Endothelial cell of umbilical vein (primary cell): ENCODE measurements around the gene VPS51. TPM values are rescaled to one million over a fixed set of nuclear protein-coding genes. Genes with fewer than 3 reads are reported as not detected.
"Not testable (repeated sequence)": the region's sequence is repeated elsewhere in the genome, so short reads cannot be mapped to it uniquely, and the experiment has no call there.

Experiments
- BruUV-seq: library from RNA; stranded (reverse); fragments of 400-500 nt; replicated peaks from 2 replicates; lab custom pipeline; 2021; lab: Mats Ljungman, UMichigan
- CTCF ChIA-PET: fragments of 300-600, 350-600 bp; sonication (Branson Sonifier 250); formaldehyde crosslinking; loops from one replicate; lab custom pipeline; 2021; ENCODE audit warnings: antibody characterized with exemption, inconsistent platforms; lab: Charles Lee
- POLR2A ChIA-PET: fragments of 300-600, 350-600 bp; sonication (Branson Sonifier 250); formaldehyde crosslinking; loops from one replicate; lab custom pipeline; 2021; ENCODE audit warnings: antibody characterized with exemption, inconsistent platforms; lab: Charles Lee
- DNase-seq: peaks from one replicate; pipeline ENCODE4 v3.0.0-alpha.2; 2011; ENCODE audit warnings: low read depth, low spot score
- FAIRE-seq: peaks from 2 replicates; lab custom pipeline; 2011; peaks lifted over from hg19 to GRCh38; lab: Jason Lieb, UNC
- H2AFZ ChIP-seq: 2 replicates; pipeline ENCODE4 v1.6.0; 2012; ENCODE audit warnings: low read depth, low read length, control low read depth, inconsistent platforms
- H3K27ac ChIP-seq: 2 replicates; pipeline ENCODE4 v1.5.1; 2011; ENCODE audit warnings: low read depth, mild to moderate bottlenecking, control low read depth, low read length, moderate library complexity; ENCODE audit not compliant: insufficient read depth
- H3K27me3 ChIP-seq, 2 experiments: 2 replicates each; pipeline versions ENCODE4 v1.6.0 to v1.6.1; 2011; ENCODE audit warnings: low read length in 2 of 2, mixed read lengths in 1 of 2; ENCODE audit not compliant: control insufficient read depth in 2 of 2, insufficient read depth in 2 of 2
- H3K36me3 ChIP-seq, 2 experiments: 2 replicates in 1 of 2; 3 replicates in 1 of 2; pipeline ENCODE4 v1.5.1; 2011; ENCODE audit warnings: low read length in 2 of 2, mild to moderate bottlenecking in 1 of 2, moderate library complexity in 1 of 2; ENCODE audit not compliant: control insufficient read depth in 2 of 2, insufficient read depth in 2 of 2; ENCODE audit errors: extremely low read depth in 1 of 2
- H3K4me1 ChIP-seq: 3 replicates; pipeline ENCODE4 v1.5.1; 2011; ENCODE audit warnings: mild to moderate bottlenecking, low read length; ENCODE audit not compliant: control insufficient read depth, insufficient read depth; ENCODE audit errors: extremely low read depth
- H3K4me2 ChIP-seq: 2 replicates; pipeline ENCODE4 v1.6.1; 2011; ENCODE audit warnings: low read length, control low read depth, mixed read lengths; ENCODE audit not compliant: insufficient read depth
- H3K4me3 ChIP-seq, 3 experiments: fragments of 200-600 bp in 1 of 3; sonication (generic), shearing (Covaris generic) in 1 of 3; replicated peaks in 1 of 3; 2 replicates each; pipeline ENCODE4 v1.5.1; 2011 to 2016; ENCODE audit warnings: control low read depth in 3 of 3, low read length in 3 of 3, mild to moderate bottlenecking in 2 of 3, inconsistent platforms in 1 of 3, low read depth in 1 of 3, moderate library complexity in 1 of 3; ENCODE audit not compliant: insufficient read depth in 1 of 3
- H3K79me2 ChIP-seq: 2 replicates; pipeline ENCODE4 v1.6.0; 2012; ENCODE audit warnings: low read length, inconsistent platforms; ENCODE audit not compliant: control insufficient read depth, insufficient read depth
- H3K9ac ChIP-seq: replicated peaks from 2 replicates; pipeline ENCODE3; 2011; ENCODE audit warnings: low read length, control low read depth; ENCODE audit not compliant: insufficient read depth; ENCODE audit errors: extremely low read depth
- H3K9me1 ChIP-seq: replicated peaks from 3 replicates; pipeline ENCODE4 v1.6.0; 2011; ENCODE audit warnings: mild to moderate bottlenecking, low read length; ENCODE audit not compliant: control insufficient read depth, insufficient read depth; ENCODE audit errors: extremely low read depth
- H3K9me3 ChIP-seq: replicated peaks from 2 replicates; pipeline ENCODE4 v1.5.1; 2012; ENCODE audit warnings: low read length, inconsistent platforms; ENCODE audit not compliant: control insufficient read depth, insufficient read depth
- H4K20me1 ChIP-seq: replicated peaks from 2 replicates; pipeline ENCODE3; 2011; ENCODE audit warnings: mild to moderate bottlenecking, low read length; ENCODE audit not compliant: control insufficient read depth, insufficient read depth; ENCODE audit errors: extremely low read depth
- EZH2 ChIP-seq: IDR thresholded peaks from 2 replicates; pipeline ENCODE4 v1.6.1; 2012; ENCODE audit warnings: borderline replicate concordance, low read depth, mild to moderate bottlenecking, moderate library complexity, low read length, inconsistent platforms; ENCODE audit not compliant: severe bottlenecking
- JUN ChIP-seq: IDR thresholded peaks from 2 replicates; pipeline ENCODE4 v1.6.1; 2011; ENCODE audit warnings: borderline replicate concordance, low read depth; ENCODE audit not compliant: insufficient read length, insufficient read depth
- MAX ChIP-seq: IDR thresholded peaks from 2 replicates; pipeline ENCODE4 v1.6.1; 2011; ENCODE audit not compliant: insufficient read depth, insufficient read length
- MYC ChIP-seq: IDR thresholded peaks from one replicate; pipeline ENCODE4 v1.6.1; 2011; ENCODE audit warnings: mild to moderate bottlenecking, low read depth, low read length
- POLR2A ChIP-seq: IDR thresholded peaks from 2 replicates; pipeline ENCODE4 v1.6.1; 2012; ENCODE audit warnings: low read depth, mild to moderate bottlenecking, control low read depth, low read length
- POLR2AphosphoS5 ChIP-seq: IDR thresholded peaks from 2 replicates; pipeline ENCODE4 v1.6.1; 2012; ENCODE audit warnings: low read depth, mild to moderate bottlenecking, control low read depth, low read length, moderate library complexity; ENCODE audit not compliant: insufficient read depth
- dilution Hi-C: fragments of 300-500 bp; cut with MboI; formaldehyde crosslinking; loops from one replicate; pipeline ENCODE4 v1.15.0; 2019; ENCODE audit warnings: low sequenced_read_pairs; ENCODE audit not compliant: extremely low pct_ligation_motif_present
- intact Hi-C: fragments of 100-400 bp; cut with micrococcal nuclease; formaldehyde crosslinking; loops from one replicate; pipeline ENCODE4 v1.10.0; 2022
- polyA plus RNA-seq, 4 experiments: library from polyadenylated mRNA; depleted of rRNA in 3 of 4; stranded (reverse) in 3 of 4; unstranded in 1 of 4; fragments of >200 nt; gene quantifications; 2 replicates each; pipeline versions ENCODE4 v1.2.1 to v1.2.3, GENCODE V29; 2011 to 2012; ENCODE audit warnings: missing spikeins in 1 of 4
- total RNA-seq: library from RNA; stranded (reverse); gene quantifications from 2 replicates; pipeline ENCODE4 v1.2.3, GENCODE V29; 2021
- TF ChIP-seq, protein P1 (sequence below), 2 donors: IDR thresholded peaks; 1 replicate in 1 of 2; 2 replicates in 1 of 2; pipeline ENCODE4 v1.5.1; 2011; ENCODE audit warnings: low read length in 2 of 2, mild to moderate bottlenecking in 2 of 2, moderate library complexity in 2 of 2, control low read depth in 1 of 2, inconsistent platforms in 1 of 2, low read depth in 1 of 2; ENCODE audit not compliant: insufficient read depth in 1 of 2; ENCODE audit errors: extremely low read depth in 1 of 2

VPS51 gene
- total and polyA plus RNA-seq, 2 donors (not counting 3 experiments of a cell fraction or from before 2014, with no cell fraction given): 108 to 146 TPM

DNA sequence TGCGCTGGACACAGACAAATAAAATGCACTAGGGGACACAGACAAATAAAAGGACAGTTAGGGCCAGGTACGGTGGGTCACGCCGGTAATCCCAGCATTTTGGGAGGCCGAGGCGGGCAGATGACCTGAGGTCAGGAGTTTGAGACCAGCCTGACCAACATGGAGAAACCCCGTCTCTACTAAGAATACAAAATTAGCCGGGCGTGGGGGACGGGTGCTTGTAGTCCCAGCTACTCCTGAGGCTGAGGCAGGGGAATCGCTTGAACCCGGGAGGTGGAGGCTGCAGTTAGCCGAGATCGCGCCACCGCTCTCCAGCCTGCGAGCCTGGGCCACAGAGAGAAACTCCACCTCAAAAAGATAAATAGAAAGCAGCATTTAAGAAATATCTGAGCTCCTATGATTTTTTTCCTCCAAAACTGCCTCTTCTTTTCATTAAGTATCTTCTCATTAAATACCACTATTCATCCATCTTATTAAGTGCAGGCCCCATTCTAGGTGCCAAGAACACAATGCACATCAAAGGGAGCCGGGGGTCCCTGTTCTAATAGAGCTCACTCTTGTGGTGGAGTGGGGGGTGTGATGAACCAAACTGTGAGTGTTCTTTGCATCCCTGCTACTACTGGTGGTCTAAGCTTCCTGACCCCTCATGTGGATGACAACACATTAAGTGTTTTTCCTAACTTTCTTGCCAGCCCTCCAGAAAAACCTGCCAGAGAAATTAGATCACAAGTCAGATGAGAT is 22.3 kb downstream of the VPS51 start:
- H3K9ac ChIP-seq: no peak overlapping the region
- H3K4me3 ChIP-seq: no peak overlapping the region
- H4K20me1 ChIP-seq: no peaks in the 10 kb centered on the region
- FAIRE-seq (no peak), DNase-seq (no peak)
- H3K9me3 ChIP-seq: no peaks in the 10 kb centered on the region
- intact Hi-C loops (loop anchor here (2.0 kb wide), 1 partner anchor 199 kb away; no protein-coding TSS in a partner anchor), dilution Hi-C loops (no loop called here)
- TF ChIP-seq POLR2AphosphoS5: no peak
- no peak for TF ChIP-seq POLR2A
- no peak for TF ChIP-seq MYC
- TF ChIP-seq JUN: no peak
- TF ChIP-seq, protein P1, sequence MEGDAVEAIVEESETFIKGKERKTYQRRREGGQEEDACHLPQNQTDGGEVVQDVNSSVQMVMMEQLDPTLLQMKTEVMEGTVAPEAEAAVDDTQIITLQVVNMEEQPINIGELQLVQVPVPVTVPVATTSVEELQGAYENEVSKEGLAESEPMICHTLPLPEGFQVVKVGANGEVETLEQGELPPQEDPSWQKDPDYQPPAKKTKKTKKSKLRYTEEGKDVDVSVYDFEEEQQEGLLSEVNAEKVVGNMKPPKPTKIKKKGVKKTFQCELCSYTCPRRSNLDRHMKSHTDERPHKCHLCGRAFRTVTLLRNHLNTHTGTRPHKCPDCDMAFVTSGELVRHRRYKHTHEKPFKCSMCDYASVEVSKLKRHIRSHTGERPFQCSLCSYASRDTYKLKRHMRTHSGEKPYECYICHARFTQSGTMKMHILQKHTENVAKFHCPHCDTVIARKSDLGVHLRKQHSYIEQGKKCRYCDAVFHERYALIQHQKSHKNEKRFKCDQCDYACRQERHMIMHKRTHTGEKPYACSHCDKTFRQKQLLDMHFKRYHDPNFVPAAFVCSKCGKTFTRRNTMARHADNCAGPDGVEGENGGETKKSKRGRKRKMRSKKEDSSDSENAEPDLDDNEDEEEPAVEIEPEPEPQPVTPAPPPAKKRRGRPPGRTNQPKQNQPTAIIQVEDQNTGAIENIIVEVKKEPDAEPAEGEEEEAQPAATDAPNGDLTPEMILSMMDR (IDR thresholded peaks at IDR 0.05; ENCODE audit: extremely low read depth in 1 of 2, insufficient read depth in 1 of 2, low read depth in 1 of 2, low read length in 2 of 2): no peak
- no peak for TF ChIP-seq MAX
- no peak for TF ChIP-seq EZH2
- peaks cover 18% of the 10 kb centered on the region for H3K4me1 ChIP-seq
- H2AFZ ChIP-seq: no peak overlapping the region
- no peak overlapping the region for H3K27ac ChIP-seq
- peaks cover 33% of the 10 kb centered on the region for H3K79me2 ChIP-seq
- no peak overlapping the region for H3K4me2 ChIP-seq
- CTCF ChIA-PET: interaction anchor here (1.4 to 2.3 kb wide), 5 partner anchors 13 to 331 kb away, joined by 3 to 17 read pairs (median 4); partner anchors contain the start of genes ARL2 and CDC42EP2
- H3K27me3 ChIP-seq: no peaks in the 10 kb centered on the region
- POLR2A ChIA-PET: interaction anchor here (1.4 to 1.5 kb wide), 2 partner anchors 10 to 17 kb away, joined by 3 to 4 read pairs; no protein-coding TSS in a partner anchor
- H3K36me3 ChIP-seq: peaks cover 7 to 13% of the 10 kb centered on the region in 2 experiments
- no TSS peak for BruUV-seq
- H3K9me1 ChIP-seq: no peaks in the 10 kb centered on the region

DNA sequence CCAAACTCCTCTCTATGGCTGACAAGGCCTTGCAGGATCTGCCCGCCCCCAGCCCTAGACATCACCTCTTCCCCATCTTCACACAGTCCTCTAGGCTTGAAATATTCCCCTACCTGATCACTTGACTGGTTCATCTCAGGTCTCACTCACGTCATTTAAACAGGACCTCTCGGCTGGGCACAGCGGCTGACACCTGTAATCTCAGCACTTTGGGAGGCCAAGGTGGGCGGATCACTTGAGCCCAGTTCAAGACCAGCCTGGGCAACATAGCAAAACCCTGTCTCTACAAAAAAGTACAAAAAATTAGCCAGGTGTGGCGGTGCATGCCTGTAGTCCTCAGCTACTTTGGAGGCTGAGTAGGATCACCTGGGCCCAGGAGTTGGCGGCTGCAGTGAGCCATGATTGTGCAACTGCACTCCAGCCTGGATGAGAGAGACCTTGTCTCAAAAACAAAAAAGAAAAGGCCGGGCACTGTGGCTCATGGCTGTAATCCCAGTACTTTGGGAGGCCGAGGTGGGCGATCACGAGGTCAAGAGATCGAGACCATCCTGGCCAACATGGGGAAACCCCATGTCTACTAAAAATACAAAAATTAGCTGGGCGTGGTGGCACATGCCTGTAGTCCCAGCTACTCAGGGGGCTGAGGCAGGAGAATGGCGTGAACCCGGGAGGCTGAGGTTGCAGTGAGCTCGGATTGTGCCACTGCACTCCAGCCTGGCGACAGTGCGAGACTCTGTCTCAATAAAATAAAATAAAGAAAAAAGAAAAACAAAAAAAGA is 23.1 kb downstream of the VPS51 start:
- BruUV-seq, H3K4me2 ChIP-seq, H3K9ac ChIP-seq, FAIRE-seq, DNase-seq, H4K20me1 ChIP-seq, H3K9me3 ChIP-seq, H3K27me3 ChIP-seq, H3K4me3 ChIP-seq, dilution Hi-C loops, H3K27ac ChIP-seq, H2AFZ ChIP-seq, H3K9me1 ChIP-seq: not testable (repeated sequence)
- Histone ChIP-seq H3K79me2 (peaks cover 37% of the 10 kb centered on the region), H3K4me1 (peaks cover 18% of the 10 kb centered on the region), H3K36me3 (peaks cover 7 to 13% of the 10 kb centered on the region in 2 experiments)
- ChIA-PET POLR2A (interaction anchor here (0.6 kb wide), 1 partner anchor 271 kb away, joined by 5 read pairs; no protein-coding TSS in a partner anchor), CTCF (interaction anchor here (2.3 kb wide), 1 partner anchor 105 kb away, joined by 17 read pairs; the partner anchor contains the start of gene ARL2)
- intact Hi-C loops: loop anchor here (2.0 kb wide), 1 partner anchor 198 kb away; no protein-coding TSS in a partner anchor
